Pulmonary artery endothelial cell (primary cell): ENCODE measurements around the gene TP53I13. TPM values are rescaled to one million over a fixed set of nuclear protein-coding genes. Genes with fewer than 3 reads are reported as not detected.
A peak's percentile ranks its signal among the peaks of the same experiment; 100 is the strongest.

Experiments used
- DNase-seq: peaks from one replicate; pipeline ENCODE4 v3.0.0-alpha.2; 2011; ENCODE audit warnings: low read depth, low spot score
- total RNA-seq: library from RNA; depleted of rRNA; stranded (reverse); fragments of >200 nt; gene quantifications from 2 replicates; pipeline ENCODE4 v1.2.3, GENCODE V29; 2014

TP53I13 gene
- total RNA-seq, 1 donor from 2014 or later: 32.2 TPM

GRCh38 chr17:29591737-29592608 is 23.5 kb downstream of the TP53I13 start:
- DNase-seq: no peak

DNA sequence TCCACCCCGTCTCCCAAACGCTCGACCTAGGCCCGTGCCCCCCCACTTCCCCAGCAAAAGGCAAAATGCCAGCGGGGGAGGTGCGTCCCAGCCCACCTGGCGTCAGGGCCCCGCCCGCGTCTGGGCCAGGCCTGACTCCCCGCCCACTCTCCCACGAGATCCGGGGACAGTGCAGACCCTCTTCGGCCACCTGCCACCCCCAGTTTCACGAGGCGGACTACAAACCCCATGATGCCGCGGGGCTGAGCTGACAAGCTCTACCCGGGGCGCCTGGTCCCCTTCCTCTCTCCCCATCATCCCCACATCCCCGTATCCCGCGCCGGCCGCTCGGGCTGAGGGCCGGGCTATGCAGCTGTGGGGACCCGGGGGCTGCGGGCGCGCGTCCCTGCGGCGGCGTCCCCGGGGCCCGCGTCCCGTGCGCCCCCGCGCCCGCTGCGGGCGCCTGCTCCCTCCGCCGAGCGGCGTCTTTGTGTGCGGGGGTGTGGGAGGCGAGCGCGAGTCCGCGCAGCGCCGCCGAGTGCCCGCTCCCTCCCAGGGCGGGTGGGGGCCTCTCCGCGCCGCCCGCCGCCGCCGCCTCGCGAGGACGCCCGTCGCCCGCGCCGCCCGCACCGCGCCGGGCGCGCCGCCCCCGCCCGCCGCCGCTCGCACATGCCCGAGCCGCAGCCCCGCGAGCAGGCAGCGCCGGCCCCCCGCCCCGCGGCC is 24.5 kb downstream of the TP53I13 start, which contains the start of gene ANKRD13B:
Gene ANKRD13B, plus strand, starts transcription at position 283 of the 702 bp plus-strand sequence. CDS start 490 bp downstream, outside the sequence.
- no peak for DNase-seq

- no peak for DNase-seq
Observed at GRCh38 chr17:29593591-29594518, 25.4 kb downstream of the TP53I13 start.

GRCh38 chr17:29594519-29595090 is 26.1 kb downstream of the TP53I13 start:
- DNase-seq: no peak

DNA sequence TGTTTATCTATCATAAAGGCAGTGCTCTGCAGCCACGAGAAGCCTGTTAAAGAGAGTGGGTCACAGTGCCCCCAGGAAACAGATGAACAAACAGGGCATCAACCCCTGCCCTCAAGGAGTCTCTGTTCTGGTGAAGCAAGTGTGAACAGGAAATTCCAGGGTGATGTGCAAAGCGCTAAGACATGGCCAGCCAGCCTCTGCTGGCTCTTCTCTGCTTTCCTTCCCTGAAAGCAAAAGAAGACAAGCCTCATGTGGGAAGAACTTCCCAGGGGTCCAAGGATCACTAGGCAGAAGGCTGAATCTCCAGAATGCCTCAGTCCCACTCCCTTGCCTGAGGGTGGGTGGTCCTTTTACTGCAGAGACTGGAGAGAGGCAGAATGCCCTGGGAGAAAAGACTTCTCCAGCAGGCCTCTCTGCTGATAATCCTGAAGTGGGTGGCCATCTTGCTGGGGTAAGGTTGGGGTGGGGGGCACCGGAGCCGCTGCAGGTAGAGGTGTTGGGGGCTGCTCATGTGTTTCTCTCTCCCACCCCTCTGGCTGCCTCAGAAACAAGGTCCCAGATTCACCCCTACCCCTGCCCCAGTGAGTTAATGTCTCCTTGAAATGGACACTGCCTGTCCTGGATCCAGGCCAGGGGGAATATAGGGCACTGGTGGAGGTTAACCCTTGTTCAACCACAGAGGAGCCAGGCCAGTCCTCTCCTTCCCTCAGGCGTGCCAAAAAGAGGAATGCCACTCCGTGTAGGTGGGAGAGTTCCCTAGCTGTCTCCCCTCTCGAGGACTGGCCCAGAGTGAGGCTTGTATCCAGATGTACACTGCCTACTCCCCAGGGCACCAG is 26.8 kb downstream of the TP53I13 start:
- no peak for DNase-seq

GRCh38 chr17:29595943-29596774 is 27.7 kb downstream of the TP53I13 start:
- no peak for DNase-seq

DNA sequence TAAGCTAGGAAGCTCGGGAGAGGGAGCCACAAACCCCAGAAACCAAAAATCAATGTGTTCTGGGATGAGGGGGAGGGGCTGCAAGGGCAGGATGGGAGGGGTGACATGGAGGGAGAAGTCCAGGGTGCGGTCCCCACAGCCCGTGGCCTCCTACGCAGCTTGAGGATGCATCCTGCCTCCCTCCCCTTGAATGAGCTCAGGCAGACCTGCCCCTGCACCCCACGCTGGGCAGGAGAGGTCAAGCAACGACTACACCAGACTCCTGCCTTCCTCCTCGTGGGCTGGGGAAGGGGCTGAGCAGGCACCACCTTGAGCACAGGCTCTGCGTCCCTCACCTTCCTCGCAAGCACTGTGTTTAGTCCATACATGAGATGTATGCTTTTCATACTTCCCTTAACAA is 28.3 kb downstream of the TP53I13 start:
- DNase-seq: no peak

DNA sequence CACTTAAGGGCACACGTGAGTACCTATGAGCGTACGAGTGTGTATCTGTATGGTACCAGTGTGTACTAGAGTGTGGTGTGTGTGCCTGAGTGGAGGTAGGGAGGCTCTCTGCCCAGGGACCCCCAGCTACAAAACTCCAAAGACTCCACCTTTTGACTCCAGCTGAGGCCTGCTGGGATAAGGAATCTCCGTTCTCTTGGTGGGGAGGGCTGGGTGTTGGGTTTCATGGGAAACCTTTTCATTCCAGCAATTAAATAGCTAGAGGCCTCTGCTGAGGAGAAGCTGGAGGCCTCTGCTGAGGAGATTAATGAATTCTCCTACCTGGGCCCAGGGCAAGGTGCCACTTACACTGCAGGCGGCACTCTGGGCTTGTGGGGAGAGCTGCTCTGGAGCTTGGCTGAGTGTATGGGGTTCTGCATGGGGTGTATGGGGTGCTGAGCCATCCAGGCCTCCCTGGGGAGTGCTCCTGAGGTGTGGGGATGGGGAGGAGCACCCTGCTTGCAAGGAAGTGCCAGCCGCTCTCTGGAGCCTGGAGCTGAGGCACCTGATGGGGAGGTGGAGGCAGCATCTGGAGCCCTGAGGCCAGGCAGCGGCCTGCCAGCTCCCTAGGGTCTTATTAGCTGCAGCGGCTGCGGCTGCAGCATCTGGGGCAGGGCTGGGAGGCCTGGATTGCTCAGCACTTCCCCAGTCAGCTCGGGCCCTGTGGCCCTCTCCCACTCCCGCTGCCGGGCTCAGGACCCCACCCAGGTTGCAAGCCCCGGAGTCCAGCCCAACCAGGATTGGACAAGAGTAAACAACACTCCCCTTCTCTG is 29.1 kb downstream of the TP53I13 start:
- DNase-seq: no peak

DNA sequence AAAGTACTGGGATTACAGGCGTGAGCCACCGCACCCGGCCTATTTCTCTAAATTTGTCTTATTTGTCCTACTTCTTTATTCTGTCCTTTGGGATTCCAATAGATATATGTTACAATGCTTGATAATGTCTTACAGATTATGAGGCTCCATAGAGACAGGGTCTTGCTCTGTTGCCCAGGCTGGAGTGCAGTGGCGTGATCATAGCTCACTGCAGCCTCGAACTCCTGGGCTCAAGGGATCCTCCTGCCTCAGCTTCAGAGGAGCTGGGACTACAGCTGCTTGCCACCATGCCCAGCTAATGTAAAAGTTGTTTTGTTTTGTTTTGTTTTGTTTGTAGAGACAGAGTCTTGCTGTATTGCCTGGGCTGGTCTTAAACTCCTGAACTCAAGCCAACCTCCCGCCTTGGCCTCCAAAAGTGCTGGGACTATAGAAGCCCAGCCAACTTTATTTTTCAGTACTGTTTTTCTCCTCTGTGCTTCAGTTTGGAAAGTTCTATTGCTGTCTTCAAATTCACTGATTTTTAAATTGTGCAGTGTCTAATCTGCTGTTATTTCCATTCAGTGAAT is 34.7 kb downstream of the TP53I13 start:
- DNase-seq: no peak

DNA sequence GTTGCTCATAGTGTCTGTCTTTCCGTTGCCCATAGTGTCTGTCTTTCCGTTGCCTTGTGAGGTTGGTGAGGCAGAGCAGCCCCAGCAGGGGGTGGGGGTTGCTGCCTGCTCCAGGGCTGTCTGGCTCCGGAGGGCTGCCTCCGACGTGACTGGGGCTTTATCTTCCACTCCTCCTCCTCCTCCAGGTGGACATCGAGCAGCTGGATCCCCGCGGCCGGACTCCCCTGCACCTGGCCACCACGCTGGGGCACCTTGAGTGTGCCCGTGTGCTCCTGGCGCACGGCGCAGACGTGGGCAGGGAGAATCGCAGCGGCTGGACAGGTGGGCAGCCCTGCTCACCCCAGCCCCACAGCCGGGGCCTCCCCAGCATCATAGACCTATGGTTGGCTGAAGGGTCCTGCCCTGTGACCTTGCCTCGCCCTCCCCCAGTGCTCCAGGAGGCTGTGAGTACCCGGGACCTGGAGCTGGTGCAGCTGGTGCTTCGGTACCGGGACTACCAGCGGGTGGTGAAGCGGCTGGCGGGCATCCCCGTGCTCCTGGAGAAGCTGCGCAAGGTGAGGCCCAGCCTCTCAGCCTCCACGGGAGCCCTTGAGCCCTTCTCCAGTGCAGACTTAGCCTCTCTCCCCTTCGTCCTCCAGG is 39.2 kb downstream of the TP53I13 start:
- no peak for DNase-seq

DNA sequence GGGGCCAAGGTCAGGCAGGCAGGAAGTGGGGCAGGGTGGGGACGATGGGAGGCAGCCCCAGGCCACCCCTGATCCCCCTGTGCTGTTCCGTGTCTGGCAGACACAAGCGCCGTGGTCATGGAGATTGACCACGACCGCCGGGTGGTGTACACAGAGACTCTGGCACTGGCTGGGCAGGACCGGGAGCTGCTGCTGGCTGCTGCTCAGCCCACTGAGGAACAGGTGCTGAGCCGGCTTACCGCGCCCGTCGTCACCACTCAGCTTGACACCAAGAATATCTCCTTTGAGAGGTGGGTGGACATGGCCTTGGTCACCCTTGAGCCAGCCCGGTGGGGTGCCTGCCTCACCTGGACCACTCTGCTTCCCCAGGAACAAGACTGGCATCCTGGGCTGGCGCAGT is 40.5 kb downstream of the TP53I13 start:
- DNase-seq: no peak

DNA sequence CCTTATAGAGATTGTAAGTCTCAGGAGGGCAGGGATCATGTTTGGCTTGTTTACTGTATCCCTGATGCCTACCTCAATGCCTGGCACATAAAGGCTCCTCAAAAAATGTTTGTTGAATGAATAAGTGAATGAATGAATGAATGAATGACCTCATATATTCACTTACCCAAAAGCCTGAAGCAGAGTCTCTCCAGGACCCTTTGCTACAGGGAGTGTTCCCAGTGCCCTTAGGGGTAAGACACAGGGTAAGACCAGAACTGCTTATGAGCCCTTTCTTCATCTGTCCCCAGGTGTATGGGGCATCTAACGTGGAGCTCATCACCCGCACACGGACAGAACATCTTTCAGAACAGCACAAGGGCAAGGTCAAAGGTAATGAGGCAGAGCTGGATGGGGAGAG is 41.9 kb downstream of the TP53I13 start:
- no peak for DNase-seq

GRCh38 chr17:29611351-29612093 is 43.0 kb downstream of the TP53I13 start:
- DNase-seq: no peak

DNA sequence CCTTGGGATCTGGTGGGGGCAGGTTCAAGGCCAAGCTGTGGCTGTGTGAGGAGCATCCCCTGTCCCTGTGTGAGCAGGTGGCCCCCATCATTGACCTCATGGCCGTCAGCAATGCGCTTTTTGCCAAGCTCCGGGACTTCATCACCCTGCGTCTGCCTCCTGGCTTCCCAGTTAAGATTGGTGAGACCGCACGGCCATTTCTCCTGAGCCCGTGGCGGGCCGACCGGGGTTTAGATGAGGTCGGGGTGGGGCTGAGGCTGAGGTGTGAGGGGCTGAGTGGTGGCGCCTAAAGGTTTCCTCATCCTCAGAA is 43.5 kb downstream of the TP53I13 start:
- DNase-seq: no peak

DNA sequence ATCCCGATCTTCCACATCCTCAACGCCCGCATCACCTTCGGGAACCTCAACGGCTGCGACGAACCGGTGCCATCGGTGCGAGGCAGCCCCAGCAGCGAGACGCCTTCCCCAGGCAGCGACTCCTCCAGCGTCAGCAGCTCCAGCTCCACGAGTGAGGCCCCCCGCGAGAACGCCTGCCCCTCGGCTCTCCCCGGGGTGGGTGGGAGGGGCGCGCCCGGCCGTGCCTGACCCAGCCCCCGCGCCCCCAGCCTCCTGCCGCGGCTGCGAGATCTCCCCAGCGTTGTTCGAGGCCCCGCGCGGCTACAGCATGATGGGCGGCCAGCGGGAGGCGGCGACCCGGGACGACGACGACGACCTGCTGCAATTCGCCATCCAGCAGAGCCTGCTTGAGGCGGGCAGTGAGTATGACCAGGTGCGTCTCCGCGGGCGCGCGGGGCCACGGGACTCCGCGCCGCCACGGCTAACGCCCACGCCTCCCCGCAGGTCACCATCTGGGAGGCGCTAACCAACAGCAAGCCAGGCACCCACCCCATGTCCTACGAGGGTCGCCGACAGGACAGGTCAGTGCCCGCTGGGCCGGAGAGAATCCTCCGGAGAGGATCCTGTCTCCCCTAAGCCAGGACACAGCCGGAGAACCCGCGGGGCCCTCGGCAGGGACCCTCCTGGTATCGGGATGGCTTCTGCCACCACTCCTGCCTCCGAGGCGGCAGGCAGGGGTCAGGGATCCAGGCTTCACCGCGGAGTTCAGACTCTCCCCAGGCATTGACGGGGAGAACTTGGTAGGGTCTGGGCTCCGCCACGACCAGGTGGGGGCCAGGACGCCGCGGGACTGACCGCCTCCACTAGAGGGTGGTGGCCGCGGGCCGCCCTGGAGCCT is 44.1 kb downstream of the TP53I13 start:
- DNase-seq: no peak

DNA sequence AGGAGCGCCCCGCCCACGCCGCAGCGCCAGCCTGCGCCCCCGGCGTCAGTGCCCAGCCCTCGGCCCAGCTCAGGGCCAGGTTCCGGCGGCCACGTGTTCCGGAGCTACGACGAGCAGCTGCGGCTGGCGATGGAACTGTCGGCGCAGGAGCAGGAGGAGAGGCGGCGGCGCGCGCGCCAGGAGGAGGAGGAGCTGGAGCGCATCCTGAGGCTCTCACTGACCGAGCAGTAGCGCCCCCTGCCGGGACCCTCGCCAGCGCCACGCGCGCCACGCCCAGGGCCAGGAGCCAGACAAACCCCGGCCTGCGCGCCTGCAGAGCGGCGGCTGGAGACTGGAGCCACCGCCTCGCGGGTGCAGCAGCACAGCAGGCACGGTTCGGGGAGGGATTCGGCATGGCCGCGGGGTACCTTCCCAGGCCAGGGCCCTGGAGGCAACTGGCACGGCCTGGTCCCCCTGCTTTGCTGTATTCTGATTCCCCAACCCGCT is 44.9 kb downstream of the TP53I13 start:
- peak; percentile 57 for DNase-seq
